HEK293 (cell line): ENCODE results near the gene PASK.

ENCODE experiments used
- BCL11A ChIP-seq: fragments of 450-650 bp; formaldehyde crosslinking; IDR thresholded peaks from 2 replicates; pipeline ENCODE4 v1.5.1; 2016; ENCODE audit warnings: low read depth, missing biosample characterization, missing genetic modification characterization
- HOXD13 ChIP-seq: sonication (generic); formaldehyde crosslinking; IDR thresholded peaks from 2 replicates; pipeline ENCODE4 v1.8.0; 2022; ENCODE audit warnings: missing genetic modification reagents, borderline replicate concordance
- MYNN ChIP-seq: fragments of 450-650 bp; formaldehyde crosslinking; IDR thresholded peaks from 2 replicates; pipeline ENCODE4 v1.5.1; 2016; ENCODE audit warnings: missing biosample characterization, missing genetic modification characterization, borderline replicate concordance
- OSR2 ChIP-seq: fragments of 450-650 bp; formaldehyde crosslinking; IDR thresholded peaks from 2 replicates; pipeline ENCODE4 v1.5.1; 2016; ENCODE audit warnings: missing biosample characterization, missing genetic modification characterization
- OVOL3 ChIP-seq: fragments of 450-650 bp; formaldehyde crosslinking; IDR thresholded peaks from 2 replicates; pipeline ENCODE4 v1.5.1; 2016; ENCODE audit warnings: missing biosample characterization, missing genetic modification characterization
- RBAK ChIP-seq: fragments of 450-650 bp; formaldehyde crosslinking; IDR thresholded peaks from 2 replicates; pipeline ENCODE4 v1.5.1; 2016; ENCODE audit warnings: missing biosample characterization, missing genetic modification characterization
- SCRT1 ChIP-seq: fragments of 450-650 bp; formaldehyde crosslinking; IDR thresholded peaks from 2 replicates; pipeline ENCODE4 v1.5.1; 2016; ENCODE audit warnings: missing biosample characterization, missing genetic modification characterization, borderline replicate concordance
- TSHZ1 ChIP-seq: fragments of 450-650 bp; formaldehyde crosslinking; IDR thresholded peaks from 2 replicates; pipeline ENCODE4 v1.5.1; 2016; ENCODE audit warnings: missing biosample characterization, missing genetic modification characterization, borderline replicate concordance
- YY2 ChIP-seq: fragments of 450-650 bp; formaldehyde crosslinking; IDR thresholded peaks from 2 replicates; pipeline ENCODE4 v1.5.1; 2016; ENCODE audit warnings: missing biosample characterization, missing genetic modification characterization
- ZBTB10 ChIP-seq: fragments of 450-650 bp; formaldehyde crosslinking; IDR thresholded peaks from 2 replicates; pipeline ENCODE4 v1.5.1; 2016; ENCODE audit warnings: missing biosample characterization, missing genetic modification characterization
- ZBTB44 ChIP-seq: fragments of 450-650 bp; IDR thresholded peaks from 2 replicates; pipeline ENCODE4 v1.5.1; 2018; ENCODE audit warnings: missing biosample characterization, mild to moderate bottlenecking, missing genetic modification characterization
- ZBTB48 ChIP-seq: fragments of 450-650 bp; formaldehyde crosslinking; IDR thresholded peaks from 2 replicates; pipeline ENCODE4 v1.5.1; 2016; ENCODE audit warnings: missing biosample characterization, missing genetic modification characterization
- ZFP3 ChIP-seq: fragments of 450-650 bp; formaldehyde crosslinking; IDR thresholded peaks from 2 replicates; pipeline ENCODE4 v1.5.1; 2016; ENCODE audit warnings: low read depth, missing biosample characterization, missing genetic modification characterization
- ZNF146 ChIP-seq: fragments of 450-650 bp; formaldehyde crosslinking; IDR thresholded peaks from 2 replicates; pipeline ENCODE4 v1.5.1; 2016; ENCODE audit warnings: missing biosample characterization, missing genetic modification characterization
- ZNF157 ChIP-seq: fragments of 450-650 bp; formaldehyde crosslinking; IDR thresholded peaks from 2 replicates; pipeline ENCODE4 v1.5.1; 2016; ENCODE audit warnings: missing biosample characterization, missing genetic modification characterization
- ZNF169 ChIP-seq: fragments of 450-650 bp; formaldehyde crosslinking; IDR thresholded peaks from 2 replicates; pipeline ENCODE4 v1.5.1; 2016; ENCODE audit warnings: missing biosample characterization, missing genetic modification characterization
- ZNF214 ChIP-seq: fragments of 450-650 bp; formaldehyde crosslinking; IDR thresholded peaks from 2 replicates; pipeline ENCODE4 v1.5.1; 2017; ENCODE audit warnings: missing biosample characterization, mild to moderate bottlenecking, missing genetic modification characterization, borderline replicate concordance
- ZNF24 ChIP-seq: fragments of 450-650 bp; formaldehyde crosslinking; IDR thresholded peaks from 2 replicates; pipeline ENCODE4 v1.5.1; 2016; ENCODE audit warnings: missing biosample characterization, missing genetic modification characterization
- ZNF350 ChIP-seq: fragments of 450-650 bp; formaldehyde crosslinking; IDR thresholded peaks from 2 replicates; pipeline ENCODE4 v1.5.0; 2017; ENCODE audit warnings: missing biosample characterization, mild to moderate bottlenecking, missing genetic modification characterization
- ZNF426 ChIP-seq: fragments of 450-650 bp; formaldehyde crosslinking; IDR thresholded peaks from 2 replicates; pipeline ENCODE4 v1.5.1; 2017; ENCODE audit warnings: missing biosample characterization, missing genetic modification characterization, mild to moderate bottlenecking, inconsistent platforms, moderate library complexity
- ZNF473 ChIP-seq: fragments of 450-650 bp; formaldehyde crosslinking; IDR thresholded peaks from 2 replicates; pipeline ENCODE4 v1.5.1; 2017; ENCODE audit warnings: missing biosample characterization, missing genetic modification characterization
- ZNF530 ChIP-seq: fragments of 450-650 bp; formaldehyde crosslinking; IDR thresholded peaks from 2 replicates; pipeline ENCODE4 v1.5.1; 2016; ENCODE audit warnings: low read depth, missing biosample characterization, missing genetic modification characterization
- ZNF660 ChIP-seq: fragments of 450-650 bp; IDR thresholded peaks from 2 replicates; pipeline ENCODE4 v1.5.1; 2018; ENCODE audit warnings: missing biosample characterization, mild to moderate bottlenecking, missing genetic modification characterization
- ZNF677 ChIP-seq: fragments of 450-650 bp; IDR thresholded peaks from 2 replicates; pipeline ENCODE4 v1.5.0; 2018; ENCODE audit warnings: missing biosample characterization, mild to moderate bottlenecking, missing genetic modification characterization, moderate library complexity
- ZNF704 ChIP-seq: fragments of 450-650 bp; formaldehyde crosslinking; IDR thresholded peaks from 2 replicates; pipeline ENCODE4 v1.5.1; 2016; ENCODE audit warnings: missing biosample characterization, missing genetic modification characterization
- ZNF785 ChIP-seq: fragments of 450-650 bp; formaldehyde crosslinking; IDR thresholded peaks from 2 replicates; pipeline ENCODE4 v1.5.1; 2016; ENCODE audit warnings: missing biosample characterization, missing genetic modification characterization
- ZNF791 ChIP-seq: fragments of 450-650 bp; formaldehyde crosslinking; IDR thresholded peaks from 2 replicates; pipeline ENCODE4 v1.5.1; 2016; ENCODE audit warnings: missing biosample characterization, missing genetic modification characterization
- ZSCAN16 ChIP-seq: fragments of 450-650 bp; formaldehyde crosslinking; IDR thresholded peaks from 2 replicates; pipeline ENCODE4 v1.5.1; 2016; ENCODE audit warnings: missing biosample characterization, missing genetic modification characterization
- ZSCAN4 ChIP-seq: fragments of 450-650 bp; formaldehyde crosslinking; IDR thresholded peaks from 2 replicates; pipeline ENCODE4 v1.5.1; 2017; ENCODE audit warnings: missing biosample characterization, missing genetic modification characterization

Gene PASK

GRCh38 chr2:241149925-241150659 lies 820 bp upstream of the PASK start, which contains the start of gene PPP1R7 (continued):
- TF ChIP-seq ZNF24 (peak; percentile 87), ZNF660 (tag by site-specific recombination) (no peak; the same call in 1 of the 2 replicates), ZNF146 (tag by site-specific recombination) (peak; percentile 7; the same call in 1 of the 2 replicates), MYNN (no peak), ZBTB48 (tag by site-specific recombination) (no peak), ZNF157 (tag by site-specific recombination) (no peak), YY2 (peak; percentile 65; the same call in 1 of the 2 replicates), ZBTB44 (tag by site-specific recombination) (no peak), ZBTB10 (tag by site-specific recombination) (no peak), RBAK (no peak), SCRT1 (no peak), ZNF214 (tag by site-specific recombination) (no peak), ZNF350 (tag by site-specific recombination) (no peak), HOXD13 (no peak), ZNF473 (no peak), ZNF426 (tag by site-specific recombination) (no peak), ZNF530 (tag by site-specific recombination) (no peak), ZNF169 (tag by site-specific recombination) (no peak), ZSCAN16 (tag by site-specific recombination) (no peak), ZFP3 (no peak), ZNF704 (tag by site-specific recombination) (no peak), ZNF791 (no peak), ZNF677 (0 out of 2 replicates have a peak, but pooled peaks have one; percentile 1), BCL11A (tag by site-specific recombination) (peak; percentile 84), ZNF785 (tag by site-specific recombination) (peak; percentile 77; the same call in 1 of the 2 replicates), OVOL3 (tag by site-specific recombination) (no peak), ZSCAN4 (tag by site-specific recombination) (no peak; the same call in 1 of the 2 replicates), OSR2 (no peak), TSHZ1 (no peak)
